Measurements from ENCODE around the gene APOE.

APOE gene

DNA sequence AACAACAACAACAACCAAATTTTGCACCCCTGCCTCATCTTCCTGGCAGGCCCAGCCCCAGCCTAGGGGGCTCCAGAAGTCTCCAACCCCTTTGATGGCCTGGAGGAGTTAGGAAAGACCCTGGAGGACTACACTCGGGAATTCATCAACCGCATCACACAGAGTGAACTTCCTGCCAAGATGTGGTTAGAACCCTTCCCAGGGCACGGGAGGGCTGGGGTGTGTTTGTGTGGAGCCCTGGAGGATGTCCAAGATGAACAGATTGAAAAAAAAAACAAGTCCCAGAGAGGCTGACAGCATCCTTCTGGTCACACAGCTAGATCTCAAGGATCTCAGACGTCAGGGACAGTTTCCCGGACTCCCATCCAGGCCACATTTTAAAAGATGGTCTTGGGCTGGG, 22.1 kb downstream of the APOE start:
- no peak overlapping the region for H3K4me3 ChIP-seq (replicated peaks; ENCODE audit: low read depth, low read length)
- no peak for DNase-seq (ENCODE audit: extremely low read depth, low read depth)
- TF ChIP-seq, protein P1, sequence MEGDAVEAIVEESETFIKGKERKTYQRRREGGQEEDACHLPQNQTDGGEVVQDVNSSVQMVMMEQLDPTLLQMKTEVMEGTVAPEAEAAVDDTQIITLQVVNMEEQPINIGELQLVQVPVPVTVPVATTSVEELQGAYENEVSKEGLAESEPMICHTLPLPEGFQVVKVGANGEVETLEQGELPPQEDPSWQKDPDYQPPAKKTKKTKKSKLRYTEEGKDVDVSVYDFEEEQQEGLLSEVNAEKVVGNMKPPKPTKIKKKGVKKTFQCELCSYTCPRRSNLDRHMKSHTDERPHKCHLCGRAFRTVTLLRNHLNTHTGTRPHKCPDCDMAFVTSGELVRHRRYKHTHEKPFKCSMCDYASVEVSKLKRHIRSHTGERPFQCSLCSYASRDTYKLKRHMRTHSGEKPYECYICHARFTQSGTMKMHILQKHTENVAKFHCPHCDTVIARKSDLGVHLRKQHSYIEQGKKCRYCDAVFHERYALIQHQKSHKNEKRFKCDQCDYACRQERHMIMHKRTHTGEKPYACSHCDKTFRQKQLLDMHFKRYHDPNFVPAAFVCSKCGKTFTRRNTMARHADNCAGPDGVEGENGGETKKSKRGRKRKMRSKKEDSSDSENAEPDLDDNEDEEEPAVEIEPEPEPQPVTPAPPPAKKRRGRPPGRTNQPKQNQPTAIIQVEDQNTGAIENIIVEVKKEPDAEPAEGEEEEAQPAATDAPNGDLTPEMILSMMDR (IDR thresholded peaks at IDR 0.05; ENCODE audit: low read depth, low read length, missing control alignments), result no peak

DNA sequence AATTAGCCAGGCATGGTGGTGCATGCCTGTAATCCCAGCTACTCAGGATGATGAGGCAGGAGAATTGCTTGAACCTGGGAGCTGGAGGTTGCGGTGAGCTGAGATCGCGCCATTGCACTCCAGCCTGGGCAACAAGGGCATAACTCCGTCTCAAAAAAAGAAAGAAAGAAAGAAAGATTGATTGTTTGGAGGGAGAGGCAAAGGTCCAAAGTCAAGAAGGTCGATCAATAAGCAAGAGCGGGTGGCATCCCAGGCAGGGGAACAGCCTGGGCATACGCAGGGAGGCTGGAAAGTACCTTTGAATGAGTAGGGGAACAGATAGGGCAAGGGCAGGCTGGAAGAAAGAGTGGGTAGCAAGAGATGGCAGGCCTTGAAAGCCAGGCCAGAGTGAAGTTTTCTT, 24.5 kb downstream of the APOE start:
- TF ChIP-seq, protein P1 (IDR thresholded peaks at IDR 0.05; ENCODE audit: low read depth, low read length, missing control alignments), result no peak
- no peak for DNase-seq (ENCODE audit: extremely low read depth, low read depth)
- H3K4me3 ChIP-seq (replicated peaks; ENCODE audit: low read depth, low read length), result no peak overlapping the region

GRCh38 chr19:44931541-44931940, 25.9 kb downstream of the APOE start:
- DNase-seq (ENCODE audit: extremely low read depth, low read depth), result no peak
- no peak overlapping the region for H3K4me3 ChIP-seq (replicated peaks; ENCODE audit: low read depth, low read length)
- TF ChIP-seq, protein P1 (IDR thresholded peaks at IDR 0.05; ENCODE audit: low read depth, low read length, missing control alignments), result no peak

DNA sequence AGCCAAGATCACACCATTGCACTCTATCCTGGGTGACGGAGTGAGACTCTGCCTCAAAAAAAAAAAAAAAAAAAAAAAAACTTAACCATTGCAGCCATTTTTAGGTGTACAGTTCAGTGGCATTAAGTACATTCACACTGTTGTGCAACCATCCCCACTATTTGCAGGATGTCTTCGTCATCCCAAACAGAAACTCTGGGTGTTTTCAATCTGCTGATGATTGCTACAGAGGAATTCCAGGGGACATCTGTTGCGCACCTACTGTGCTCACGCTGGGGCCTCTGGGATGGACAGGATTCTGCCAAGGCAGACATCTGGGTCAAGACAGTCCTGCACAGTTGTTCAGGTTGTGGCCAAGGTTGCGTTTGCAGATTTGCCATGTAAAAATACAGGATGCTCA, 34.1 kb downstream of the APOE start:
- H3K4me3 ChIP-seq (replicated peaks; ENCODE audit: low read depth, low read length), result no peak overlapping the region
- TF ChIP-seq, protein P1 (IDR thresholded peaks at IDR 0.05; ENCODE audit: low read depth, low read length, missing control alignments), result no peak
- no peak for DNase-seq (ENCODE audit: extremely low read depth, low read depth)

- no peak within 1 kb of the TSS for H3K4me3 ChIP-seq (replicated peaks; ENCODE audit: low read depth, low read length)
- TF ChIP-seq, protein P1 (IDR thresholded peaks at IDR 0.05; ENCODE audit: low read depth, low read length, missing control alignments), result no peak
- no peak for DNase-seq (ENCODE audit: extremely low read depth, low read depth)
These were observed 36.5 kb downstream of the APOE start, which contains the start of gene APOC4 for GRCh38 chr19:44942067-44942571. Gene APOC4 (plus strand): TSS chr19:44942237. CDS start chr19:44942278, 41 bp downstream.

DNA sequence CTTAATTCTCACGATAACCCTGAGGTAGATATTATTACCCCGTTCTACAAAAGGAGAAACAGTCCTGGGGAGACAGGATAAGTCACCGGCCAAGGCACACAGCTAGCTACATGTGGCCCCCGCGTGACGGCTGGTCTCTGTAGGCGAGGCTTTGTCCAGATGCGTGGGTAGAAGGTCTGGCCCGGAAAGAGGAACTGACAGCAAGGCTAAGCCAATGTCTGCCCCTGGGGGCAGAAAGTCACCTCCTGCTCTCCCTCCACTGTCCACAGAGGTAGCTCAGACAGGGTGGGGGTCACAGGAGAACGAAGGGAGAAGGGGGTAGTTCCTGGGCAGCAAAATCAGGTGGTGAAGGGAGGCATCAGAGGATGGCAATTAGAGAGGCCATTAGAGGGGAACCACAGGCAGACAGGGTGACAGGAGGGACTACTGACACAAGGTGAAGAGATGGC, 38.2 kb downstream of the APOE start:
- no peak for DNase-seq (ENCODE audit: extremely low read depth, low read depth)
- no peak overlapping the region for H3K4me3 ChIP-seq (replicated peaks; ENCODE audit: low read depth, low read length)
- TF ChIP-seq, protein P1 (IDR thresholded peaks at IDR 0.05; ENCODE audit: low read depth, low read length, missing control alignments), result no peak

GRCh38 chr19:44947041-44947581, 41.5 kb downstream of the APOE start:
- no peak for DNase-seq (ENCODE audit: extremely low read depth, low read depth)
- no peak overlapping the region for H3K4me3 ChIP-seq (replicated peaks; ENCODE audit: low read depth, low read length)
- TF ChIP-seq, protein P1 (IDR thresholded peaks at IDR 0.05; ENCODE audit: low read depth, low read length, missing control alignments), result no peak

Data from HFF-Myc (cell line).